H1 (cell line): ENCODE results near the gene SPARC. TPM values are rescaled to one million over a fixed set of nuclear protein-coding genes. Genes with fewer than 3 reads are reported as not detected.

Experiments used
- CTCF ChIA-PET: fragments of 300-600 bp; sonication (Branson Sonifier 250); formaldehyde crosslinking; loops from one replicate; lab custom pipeline; 2021; ENCODE audit not compliant: partially characterized antibody; lab: Charles Lee
- POLR2A ChIA-PET: fragments of 300-600 bp; sonication (Branson Sonifier 250); formaldehyde crosslinking; loops from one replicate; lab custom pipeline; 2021; ENCODE audit warnings: inconsistent platforms; ENCODE audit not compliant: partially characterized antibody; lab: Charles Lee
- DNase-seq, 2 experiments: peaks; one replicate each; pipeline versions ENCODE4 v3.0.0 to v3.0.0-alpha.2; 2010 to 2022; ENCODE audit warnings: low spot score in 2 of 2, low read depth in 1 of 2, mixed read lengths in 1 of 2
- FAIRE-seq: peaks from 2 replicates; lab custom pipeline; 2011; peaks lifted over from hg19 to GRCh38; lab: Jason Lieb, UNC
- H2AFZ ChIP-seq: 2 replicates; pipeline ENCODE4 v1.8.1; 2012; ENCODE audit warnings: low read length, inconsistent platforms
- H2AK5ac ChIP-seq: 2 replicates; pipeline ENCODE4 v1.6.1; 2013; ENCODE audit warnings: low read depth, low read length
- H2BK120ac ChIP-seq: replicated peaks from 2 replicates; pipeline ENCODE3; 2013; ENCODE audit warnings: low read depth, low read length, inconsistent platforms
- H2BK12ac ChIP-seq: 2 replicates; pipeline ENCODE4 v1.6.1; 2013; ENCODE audit warnings: low read depth, low read length
- H2BK15ac ChIP-seq: 2 replicates; pipeline ENCODE4 v1.6.1; 2013; ENCODE audit warnings: low read length
- H2BK20ac ChIP-seq: 2 replicates; pipeline ENCODE4 v1.6.1; 2013; ENCODE audit warnings: low read length
- H2BK5ac ChIP-seq: 2 replicates; pipeline ENCODE4 v1.6.1; 2013; ENCODE audit warnings: low read depth, low read length
- H3K14ac ChIP-seq: 2 replicates; pipeline ENCODE4 v1.6.1; 2013; ENCODE audit warnings: inconsistent platforms; ENCODE audit not compliant: insufficient read length
- H3K18ac ChIP-seq: 2 replicates; pipeline ENCODE4 v1.6.1; 2013; ENCODE audit warnings: low read length; ENCODE audit errors: extremely low read depth
- H3K23ac ChIP-seq: 2 replicates; pipeline ENCODE4 v1.6.1; 2013; ENCODE audit warnings: inconsistent platforms; ENCODE audit not compliant: insufficient read length
- H3K23me2 ChIP-seq: 2 replicates; pipeline ENCODE4 v1.6.1; 2013; ENCODE audit warnings: low read depth, low read length
- H3K27ac ChIP-seq: 2 replicates; pipeline ENCODE4 v1.6.1; 2011; ENCODE audit warnings: low read depth, low read length, inconsistent platforms
- H3K27me3 ChIP-seq, 4 experiments: replicated peaks in 1 of 4; 1 replicate in 1 of 4; 2 replicates in 3 of 4; pipeline versions ENCODE4 v1.6.1 to v1.8.1; 2011 to 2013; ENCODE audit warnings: low read length in 3 of 4, mild to moderate bottlenecking in 3 of 4, inconsistent platforms in 2 of 4, mixed read lengths in 2 of 4, moderate library complexity in 1 of 4; ENCODE audit not compliant: control insufficient read depth in 3 of 4, insufficient read depth in 3 of 4; ENCODE audit errors: extremely low read depth in 1 of 4
- H3K36me3 ChIP-seq, 4 experiments: 2 replicates each; pipeline versions ENCODE4 v1.6.1 to v1.8.1; 2011 to 2013; ENCODE audit warnings: mild to moderate bottlenecking in 4 of 4, low read length in 3 of 4, moderate library complexity in 2 of 4, control low read depth in 1 of 4, inconsistent platforms in 1 of 4; ENCODE audit not compliant: insufficient read depth in 4 of 4, control insufficient read depth in 2 of 4
- H3K4ac ChIP-seq: replicated peaks from 2 replicates; pipeline ENCODE3; 2013; ENCODE audit warnings: low read length, low read depth, mixed read lengths, inconsistent platforms; ENCODE audit not compliant: insufficient read length
- H3K4me1 ChIP-seq, 4 experiments: replicated peaks in 1 of 4; 1 replicate in 1 of 4; 2 replicates in 3 of 4; pipeline versions ENCODE4 v1.6.1 to v1.8.1; 2011 to 2013; ENCODE audit warnings: low read length in 3 of 4, inconsistent platforms in 2 of 4, mixed read lengths in 1 of 4; ENCODE audit not compliant: insufficient read depth in 4 of 4, control insufficient read depth in 3 of 4
- H3K4me2 ChIP-seq, 2 experiments: 2 replicates each; pipeline versions ENCODE4 v1.6.1 to v1.8.1; 2011 to 2013; ENCODE audit warnings: low read depth in 2 of 2, low read length in 2 of 2, control low read depth in 1 of 2, inconsistent platforms in 1 of 2, mild to moderate bottlenecking in 1 of 2; ENCODE audit not compliant: insufficient read depth in 1 of 2
- H3K4me3 ChIP-seq, 4 experiments: fragments of 200-600, 300-600 bp in 1 of 4; sonication (generic), shearing (Covaris generic), sonication (Bioruptor Twin) in 1 of 4; 2 replicates each; pipeline versions ENCODE4 v1.5.1 to v1.8.1; 2011 to 2016; ENCODE audit warnings: low read length in 4 of 4, low read depth in 3 of 4, control low read depth in 2 of 4, inconsistent platforms in 2 of 4, mild to moderate bottlenecking in 2 of 4, mixed read lengths in 1 of 4, moderate library complexity in 1 of 4; ENCODE audit not compliant: insufficient read depth in 2 of 4; ENCODE audit errors: extremely low read depth in 1 of 4
- H3K56ac ChIP-seq: replicated peaks from 2 replicates; pipeline ENCODE3; 2013; ENCODE audit warnings: low read depth, mild to moderate bottlenecking, mixed read lengths, low read length, inconsistent platforms; ENCODE audit not compliant: insufficient read length
- H3K79me1 ChIP-seq: 2 replicates; pipeline ENCODE4 v1.6.1; 2013; ENCODE audit warnings: low read depth, low read length, control low read depth
- H3K79me2 ChIP-seq, 2 experiments: 2 replicates each; pipeline versions ENCODE4 v1.6.1 to v1.8.1; 2012 to 2013; ENCODE audit warnings: low read length in 2 of 2, mild to moderate bottlenecking in 2 of 2, inconsistent platforms in 1 of 2; ENCODE audit not compliant: insufficient read depth in 2 of 2, control insufficient read depth in 1 of 2
- H3K9ac ChIP-seq, 4 experiments: replicated peaks in 1 of 4; 1 replicate in 1 of 4; 2 replicates in 3 of 4; pipeline versions ENCODE4 v1.6.1 to v1.8.1; 2011 to 2013; ENCODE audit warnings: low read depth in 3 of 4, low read length in 3 of 4, control low read depth in 2 of 4, mild to moderate bottlenecking in 2 of 4, moderate library complexity in 2 of 4, inconsistent platforms in 1 of 4; ENCODE audit errors: extremely low read depth in 1 of 4
- H3K9me3 ChIP-seq, 2 experiments: 2 replicates each; pipeline versions ENCODE4 v1.6.1 to v1.8.1; 2012 to 2013; ENCODE audit warnings: mild to moderate bottlenecking in 2 of 2, moderate library complexity in 2 of 2, control low read depth in 1 of 2, inconsistent platforms in 1 of 2, low read depth in 1 of 2, low read length in 1 of 2, mixed read lengths in 1 of 2; ENCODE audit not compliant: insufficient read depth in 2 of 2
- H4K20me1 ChIP-seq, 2 experiments: replicated peaks in 1 of 2; 2 replicates each; pipeline versions ENCODE3 to v1.8.1; 2011 to 2013; ENCODE audit warnings: inconsistent platforms in 2 of 2, low read length in 2 of 2, mild to moderate bottlenecking in 1 of 2; ENCODE audit not compliant: insufficient read depth in 2 of 2, control insufficient read depth in 1 of 2
- H4K5ac ChIP-seq: 2 replicates; pipeline ENCODE4 v1.6.1; 2013; ENCODE audit warnings: low read length, low read depth, mixed read lengths, inconsistent platforms; ENCODE audit not compliant: insufficient read length
- H4K8ac ChIP-seq: 2 replicates; pipeline ENCODE4 v1.8.0; 2013; ENCODE audit warnings: mild to moderate bottlenecking, moderate library complexity, low read length, inconsistent platforms; ENCODE audit not compliant: insufficient read depth; ENCODE audit errors: extremely low read depth
- H4K91ac ChIP-seq: replicated peaks from 2 replicates; pipeline ENCODE3; 2013; ENCODE audit warnings: low read length, mixed read lengths, inconsistent platforms; ENCODE audit not compliant: insufficient read length
- BCL11A ChIP-seq, 2 experiments: IDR thresholded peaks; one replicate each; pipeline ENCODE4 v1.6.1; 2011; ENCODE audit warnings: low read depth in 2 of 2, low read length in 2 of 2, mild to moderate bottlenecking in 2 of 2
- BRCA1 ChIP-seq: IDR thresholded peaks from 2 replicates; pipeline ENCODE4 v1.6.1; 2012; ENCODE audit warnings: low read depth, low read length, improper control_type of control experiment
- GTF2F1 ChIP-seq: IDR thresholded peaks from 2 replicates; pipeline ENCODE4 v1.6.1; 2012; ENCODE audit warnings: low read depth, low read length, improper control_type of control experiment, borderline replicate concordance
- HDAC6 ChIP-seq: IDR thresholded peaks from one replicate; pipeline ENCODE4 v1.7.1; 2012; ENCODE audit warnings: low read depth, mild to moderate bottlenecking, inconsistent platforms, low read length, moderate library complexity
- MAX ChIP-seq: IDR thresholded peaks from 2 replicates; pipeline ENCODE4 v1.6.1; 2012; ENCODE audit warnings: inconsistent platforms
- SIX5 ChIP-seq: IDR thresholded peaks from 2 replicates; pipeline ENCODE4 v1.6.1; 2011; ENCODE audit warnings: mild to moderate bottlenecking, low read depth, low read length
- SP2 ChIP-seq: IDR thresholded peaks from 2 replicates; pipeline ENCODE4 v1.6.1; 2012; ENCODE audit warnings: mild to moderate bottlenecking, low read length, inconsistent platforms
- SUZ12 ChIP-seq: fragments of 200-600 bp; sonication (generic); IDR thresholded peaks from 2 replicates; pipeline ENCODE4 v1.6.1; 2012; ENCODE audit warnings: mild to moderate bottlenecking, inconsistent platforms, low read length, moderate library complexity, mixed read lengths
- TBP ChIP-seq: IDR thresholded peaks from 2 replicates; pipeline ENCODE4 v1.6.1; 2011; ENCODE audit warnings: low read depth, low read length, improper control_type of control experiment
- TCF12 ChIP-seq: IDR thresholded peaks from 2 replicates; pipeline ENCODE4 v1.6.1; 2011; ENCODE audit warnings: low read depth, mild to moderate bottlenecking, low read length
- WGBS, 2 experiments: shearing (Covaris generic) in 1 of 2; methylation state at CpG; one replicate each; pipeline versions ENCODE4 v1.1.6 to v1.1.7; 2013 to 2015; ENCODE audit warnings: low lambda C conversion rate in 2 of 2, mixed read lengths in 2 of 2, inconsistent platforms in 1 of 2, low coverage in 1 of 2, missing lambda C conversion rate in 1 of 2; ENCODE audit not compliant: insufficient replicate concordance in 2 of 2, insufficient coverage in 1 of 2, insufficient read length in 1 of 2; ENCODE audit errors: extremely low coverage in 1 of 2, missing lambda C conversion rate in 1 of 2; 5-methylcytosine and 5-hydroxymethylcytosine counted together
- polyA plus RNA-seq, 7 experiments: library from polyadenylated mRNA; depleted of rRNA in 3 of 7; stranded (reverse) in 5 of 7; unstranded in 2 of 7; fragments of >200 nt in 5 of 7; fragments of 200-250 nt in 2 of 7; gene quantifications; 1 replicate in 5 of 7; 2 replicates in 1 of 7; 4 replicates in 1 of 7; pipeline versions ENCODE4 v1.2.1 to v1.2.3, GENCODE V29; 2011 to 2013; ENCODE audit warnings: missing spikeins in 2 of 7, mixed read lengths in 2 of 7
- total RNA-seq: library from RNA; stranded (reverse); fragmentation: NEBNext Ultra II Directional; extraction: Animal tissue kit (Norgen Biotek cat#: 25700); gene quantifications from 2 replicates; pipeline ENCODE4 v1.2.1, GENCODE V29; 2021

SPARC gene
- total and polyA plus RNA-seq, 2 of the 8 experiments (the other 6 are each of a cell fraction or from before 2014, with no cell fraction given): 375 to 438 TPM

- Histone ChIP-seq H3K23me2 (no peaks in the 10 kb centered on the region), H4K5ac (no peak overlapping the region), H3K27me3 (peaks cover 0 to 1% (median 0%) of the 10 kb centered on the region in 4 experiments; a peak in 1 of 7 replicates), H3K79me1 (no peaks in the 10 kb centered on the region), H4K8ac (no peak overlapping the region), H4K20me1 (no peaks in the 10 kb centered on the region), H3K14ac (no peak overlapping the region), H4K91ac (no peak overlapping the region), H2BK12ac (no peak overlapping the region), H3K4me1 (peaks cover 0 to 4% (median under 1%) of the 10 kb centered on the region in 4 experiments; a peak in 2 of 7 replicates), H2AK5ac (no peak overlapping the region), H3K27ac (no peak overlapping the region), H3K9ac (no peak overlapping the region), H2BK20ac (no peak overlapping the region), H3K56ac (no peak overlapping the region), H3K23ac (no peak overlapping the region), H3K4me3 (no peak overlapping the region), H2AFZ (no peak overlapping the region), H3K36me3 (no peaks in the 10 kb centered on the region), H3K79me2 (no peaks in the 10 kb centered on the region), H3K18ac (no peak overlapping the region), H3K4me2 (no peak overlapping the region), H3K4ac (no peak overlapping the region), H3K9me3 (no peaks in the 10 kb centered on the region), H2BK15ac (no peak overlapping the region), H2BK5ac (no peak overlapping the region), H2BK120ac (no peak overlapping the region)
- WGBS, 2 experiments: 61% methylated on average over 1 of the region's 1 CpG; no CpG with 5 or more reads in 1 of the 2 experiments
- ChIA-PET CTCF (interaction anchor here (0.7 to 2.5 kb wide), 11 partner anchors 8 to 45 kb away, joined by 3 to 14 read pairs (median 5); no protein-coding TSS in a partner anchor), POLR2A (interaction anchor here (1.2 kb wide), 1 partner anchor 8 kb away, joined by 3 read pairs; no protein-coding TSS in a partner anchor)
- FAIRE-seq (no peak), DNase-seq (no peak)
- TF ChIP-seq GTF2F1 (no peak), HDAC6 (no peak), BCL11A (IDR thresholded peaks at IDR 0.05; ENCODE audit: low read depth in 2 of 2, low read length in 2 of 2) (no peak), TCF12 (no peak), SP2 (no peak), SIX5 (no peak), SUZ12 (no peak), TBP (no peak), MAX (no peak), BRCA1 (no peak)
Observed at GRCh38 chr5:151703780-151704179, 17.1 kb upstream of the SPARC start.
